ENCODE data around the gene DPP10.

The DPP10 gene

GRCh38 chr2:114769110-114769509, 326.7 kb downstream of the DPP10 start:
- Histone ChIP-seq H3K36me3 (ENCODE audit: insufficient read depth, insufficient read length, low read length) (no peaks in the 10 kb centered on the region), H3K9ac (ENCODE audit: insufficient read length, low read depth) (no peak overlapping the region), H3K4me3 (ENCODE audit: insufficient read length, low read depth) (no peak overlapping the region), H3K4me1 (ENCODE audit: insufficient read depth, insufficient read length) (no peaks in the 10 kb centered on the region), H3K27me3 (ENCODE audit: insufficient read depth, insufficient read length) (no peaks in the 10 kb centered on the region), H3K9me3 (ENCODE audit: insufficient read depth, low read length) (no peaks in the 10 kb centered on the region)
- DNase-seq (ENCODE audit: low read depth, low spot score) = no peak
- no peak for TF ChIP-seq ZNF274 (IDR thresholded peaks at IDR 0.05; ENCODE audit: low read depth, low read length)
- no peak for TF ChIP-seq SUZ12 (IDR thresholded peaks at IDR 0.05; ENCODE audit: extremely low read depth, insufficient read depth, insufficient read length)
- TF ChIP-seq YY1 (IDR thresholded peaks at IDR 0.05; ENCODE audit: insufficient read depth, insufficient read length) = no peak

- Histone ChIP-seq H3K4me3 (ENCODE audit: insufficient read length, low read depth) (no peak overlapping the region), H3K9me3 (ENCODE audit: insufficient read depth, low read length) (no peaks in the 10 kb centered on the region), H3K27me3 (ENCODE audit: insufficient read depth, insufficient read length) (no peaks in the 10 kb centered on the region), H3K36me3 (ENCODE audit: insufficient read depth, insufficient read length, low read length) (no peaks in the 10 kb centered on the region), H3K9ac (ENCODE audit: insufficient read length, low read depth) (no peak overlapping the region), H3K4me1 (ENCODE audit: insufficient read depth, insufficient read length) (no peaks in the 10 kb centered on the region)
- no peak for DNase-seq (ENCODE audit: low read depth, low spot score)
- TF ChIP-seq SUZ12 (IDR thresholded peaks at IDR 0.05; ENCODE audit: extremely low read depth, insufficient read depth, insufficient read length) (no peak), YY1 (IDR thresholded peaks at IDR 0.05; ENCODE audit: insufficient read depth, insufficient read length) (no peak)
Observed at GRCh38 chr2:114769991-114770390, 327.6 kb downstream of the DPP10 start.

DNA sequence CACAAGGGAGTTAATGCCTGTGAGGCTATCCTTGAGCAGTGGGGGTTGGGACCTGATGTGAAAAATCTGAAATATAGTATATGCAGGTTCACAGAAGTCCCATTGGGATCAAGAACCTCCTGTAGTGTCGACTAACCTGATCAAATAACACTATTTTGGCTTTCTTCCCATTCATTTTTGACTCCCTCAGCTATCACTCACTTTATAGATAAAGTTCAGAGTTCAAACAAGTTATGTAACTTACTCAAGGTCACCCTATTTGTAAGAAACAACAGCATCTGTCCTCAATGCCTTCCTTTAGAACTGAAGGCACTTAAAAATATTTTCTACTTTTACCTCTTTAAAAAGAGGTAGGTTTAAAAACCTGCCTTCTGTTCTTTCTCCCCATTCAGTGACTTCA, 341.6 kb downstream of the DPP10 start:
- Histone ChIP-seq H3K27me3 (ENCODE audit: insufficient read depth, insufficient read length) (no peaks in the 10 kb centered on the region), H3K36me3 (ENCODE audit: insufficient read depth, insufficient read length, low read length) (no peaks in the 10 kb centered on the region), H3K9me3 (ENCODE audit: insufficient read depth, low read length) (no peaks in the 10 kb centered on the region), H3K9ac (ENCODE audit: insufficient read length, low read depth) (no peak overlapping the region), H3K4me1 (ENCODE audit: insufficient read depth, insufficient read length) (no peaks in the 10 kb centered on the region), H3K4me3 (ENCODE audit: insufficient read length, low read depth) (no peak overlapping the region)
- no peak for DNase-seq (ENCODE audit: low read depth, low spot score)
- TF ChIP-seq SUZ12 (IDR thresholded peaks at IDR 0.05; ENCODE audit: extremely low read depth, insufficient read depth, insufficient read length) = no peak
- TF ChIP-seq YY1 (IDR thresholded peaks at IDR 0.05; ENCODE audit: insufficient read depth, insufficient read length) = no peak
- no peak for TF ChIP-seq ZNF274 (IDR thresholded peaks at IDR 0.05; ENCODE audit: low read depth, low read length)

GRCh38 chr2:114784890-114785583, 342.6 kb downstream of the DPP10 start:
- DNase-seq (ENCODE audit: low read depth, low spot score) = no peak

GRCh38 chr2:114786901-114787300, 344.5 kb downstream of the DPP10 start:
- H3K27me3 ChIP-seq (ENCODE audit: insufficient read depth, insufficient read length) = no peaks in the 10 kb centered on the region
- H3K4me1 ChIP-seq (ENCODE audit: insufficient read depth, insufficient read length) = no peaks in the 10 kb centered on the region
- no peak for TF ChIP-seq ZNF274 (IDR thresholded peaks at IDR 0.05; ENCODE audit: low read depth, low read length)
- TF ChIP-seq YY1 (IDR thresholded peaks at IDR 0.05; ENCODE audit: insufficient read depth, insufficient read length) = no peak
- no peak for TF ChIP-seq SUZ12 (IDR thresholded peaks at IDR 0.05; ENCODE audit: extremely low read depth, insufficient read depth, insufficient read length)
- H3K9me3 ChIP-seq (ENCODE audit: insufficient read depth, low read length) = no peaks in the 10 kb centered on the region
- H3K36me3 ChIP-seq (ENCODE audit: insufficient read depth, insufficient read length, low read length) = no peaks in the 10 kb centered on the region
- DNase-seq (ENCODE audit: low read depth, low spot score) = no peak
- H3K9ac ChIP-seq (ENCODE audit: insufficient read length, low read depth) = no peak overlapping the region
- H3K4me3 ChIP-seq (ENCODE audit: insufficient read length, low read depth) = no peak overlapping the region

More at GRCh38 chr2:114784890-114785583, 342.6 kb downstream of the DPP10 start:
- Histone ChIP-seq H3K9me3 (ENCODE audit: insufficient read depth, low read length) (no peaks in the 10 kb centered on the region), H3K4me3 (ENCODE audit: insufficient read length, low read depth) (no peak overlapping the region), H3K36me3 (ENCODE audit: insufficient read depth, insufficient read length, low read length) (no peaks in the 10 kb centered on the region), H3K9ac (ENCODE audit: insufficient read length, low read depth) (no peak overlapping the region), H3K4me1 (ENCODE audit: insufficient read depth, insufficient read length) (no peaks in the 10 kb centered on the region), H3K27me3 (ENCODE audit: insufficient read depth, insufficient read length) (no peaks in the 10 kb centered on the region)
- no peak for TF ChIP-seq ZNF274 (IDR thresholded peaks at IDR 0.05; ENCODE audit: low read depth, low read length)
- no peak for TF ChIP-seq YY1 (IDR thresholded peaks at IDR 0.05; ENCODE audit: insufficient read depth, insufficient read length)
- no peak for TF ChIP-seq SUZ12 (IDR thresholded peaks at IDR 0.05; ENCODE audit: extremely low read depth, insufficient read depth, insufficient read length)

DNA sequence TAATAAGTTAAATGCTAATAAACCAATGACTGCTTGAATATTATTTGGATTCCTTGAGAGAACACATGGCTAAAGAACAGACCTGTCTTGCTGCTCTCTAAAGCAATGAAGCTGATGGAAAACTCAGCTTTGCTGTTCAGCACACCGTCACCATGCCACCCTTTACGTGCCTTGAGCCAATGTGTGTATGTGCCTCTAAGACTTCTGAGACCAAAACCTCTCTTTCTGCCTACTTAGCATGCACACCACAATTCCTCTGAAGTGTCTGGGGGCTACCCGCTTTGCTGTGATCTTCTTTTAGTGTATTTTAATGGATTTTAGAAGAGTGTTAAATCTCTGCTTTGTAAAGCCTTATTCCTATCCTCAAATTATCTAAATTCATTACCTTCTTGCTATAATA, 345.0 kb downstream of the DPP10 start:
- no peaks in the 10 kb centered on the region for H3K36me3 ChIP-seq (ENCODE audit: insufficient read depth, insufficient read length, low read length)
- DNase-seq (ENCODE audit: low read depth, low spot score) = no peak
- H3K27me3 ChIP-seq (ENCODE audit: insufficient read depth, insufficient read length) = no peaks in the 10 kb centered on the region
- no peaks in the 10 kb centered on the region for H3K4me1 ChIP-seq (ENCODE audit: insufficient read depth, insufficient read length)
- H3K9me3 ChIP-seq (ENCODE audit: insufficient read depth, low read length) = no peaks in the 10 kb centered on the region
- H3K9ac ChIP-seq (ENCODE audit: insufficient read length, low read depth) = no peak overlapping the region
- H3K4me3 ChIP-seq (ENCODE audit: insufficient read length, low read depth) = no peak overlapping the region
- TF ChIP-seq SUZ12 (IDR thresholded peaks at IDR 0.05; ENCODE audit: extremely low read depth, insufficient read depth, insufficient read length) = no peak
- TF ChIP-seq YY1 (IDR thresholded peaks at IDR 0.05; ENCODE audit: insufficient read depth, insufficient read length) = no peak
- no peak for TF ChIP-seq ZNF274 (IDR thresholded peaks at IDR 0.05; ENCODE audit: low read depth, low read length)

GRCh38 chr2:114789989-114790388, 347.5 kb downstream of the DPP10 start:
- no peak overlapping the region for H3K9ac ChIP-seq (ENCODE audit: insufficient read length, low read depth)
- no peaks in the 10 kb centered on the region for H3K9me3 ChIP-seq (ENCODE audit: insufficient read depth, low read length)
- no peak for DNase-seq (ENCODE audit: low read depth, low spot score)
- H3K36me3 ChIP-seq (ENCODE audit: insufficient read depth, insufficient read length, low read length) = no peaks in the 10 kb centered on the region
- no peaks in the 10 kb centered on the region for H3K4me1 ChIP-seq (ENCODE audit: insufficient read depth, insufficient read length)
- H3K4me3 ChIP-seq (ENCODE audit: insufficient read length, low read depth) = no peak overlapping the region
- TF ChIP-seq ZNF274 (IDR thresholded peaks at IDR 0.05; ENCODE audit: low read depth, low read length) (no peak), SUZ12 (IDR thresholded peaks at IDR 0.05; ENCODE audit: extremely low read depth, insufficient read depth, insufficient read length) (no peak), YY1 (IDR thresholded peaks at IDR 0.05; ENCODE audit: insufficient read depth, insufficient read length) (no peak)
- H3K27me3 ChIP-seq (ENCODE audit: insufficient read depth, insufficient read length) = no peaks in the 10 kb centered on the region

Measured in NT2/D1 (cell line).